HepG2 (cell line): ENCODE measurements around the gene PPP1R3F. TPM values are rescaled to one million over a fixed set of nuclear protein-coding genes. Genes with fewer than 3 reads are reported as not detected.
"Not testable (repeated sequence)": the region's sequence is repeated elsewhere in the genome, so short reads cannot be mapped to it uniquely, and the experiment has no call there.

ENCODE experiments used
- ATAC-seq: fragments of 200-7000 bp; cut with Tn5 transposase; 3 replicates; pipeline ENCODE4 v1.9.1; 2020; ENCODE audit warnings: mild to moderate bottlenecking, moderate library complexity
- BruUV-seq: library from RNA; stranded (reverse); fragments of 400-500 nt; replicated peaks from 2 replicates; lab custom pipeline; 2021; lab: Mats Ljungman, UMichigan
- CTCF ChIA-PET: fragments of 300-600 bp; formaldehyde crosslinking; extraction: SDS; loops from one replicate; lab custom pipeline; 2021; ENCODE audit warnings: low total read pairs, inconsistent platforms, low intra/inter-chr PET ratio; lab: Yijun Ruan, JAX
- POLR2A ChIA-PET: fragments of 350-600 bp; sonication (Branson Sonifier 250); formaldehyde crosslinking; loops from one replicate; lab custom pipeline; 2020; ENCODE audit warnings: antibody characterized with exemption, inconsistent platforms; lab: Yijun Ruan, JAX
- DNase-seq: peaks from one replicate; pipeline ENCODE4 v3.0.0-alpha.2; 2015; ENCODE audit warnings: low spot score
- FAIRE-seq: peaks from 3 replicates; lab custom pipeline; 2011; peaks lifted over from hg19 to GRCh38; lab: Jason Lieb, UNC
- H2AFZ ChIP-seq: one replicate; pipeline ENCODE4 v1.6.1; 2011; ENCODE audit warnings: low read length, inconsistent platforms
- H3K27ac ChIP-seq: fragments of 300-600 bp; 3 replicates; pipeline ENCODE4 v1.8.0; 2011; ENCODE audit warnings: mixed run types, mild to moderate bottlenecking, mixed read lengths, low read length, inconsistent platforms; ENCODE audit not compliant: insufficient read depth; ENCODE audit errors: extremely low read length
- H3K27me3 ChIP-seq, 2 experiments: fragments of 200-600 bp in 1 of 2; 2 replicates in 1 of 2; 3 replicates in 1 of 2; pipeline versions ENCODE4 v1.6.0 to v1.8.0; 2011; ENCODE audit warnings: low read length in 2 of 2, mild to moderate bottlenecking in 2 of 2, moderate library complexity in 2 of 2, inconsistent platforms in 1 of 2; ENCODE audit not compliant: insufficient read depth in 2 of 2, control insufficient read depth in 1 of 2
- H3K36me3 ChIP-seq, 2 experiments: fragments of 200-600 bp in 1 of 2; replicated peaks in 1 of 2; 2 replicates in 1 of 2; 3 replicates in 1 of 2; pipeline versions ENCODE4 v1.5.1 to v1.8.0; 2011; ENCODE audit warnings: low read length in 2 of 2, inconsistent platforms in 1 of 2; ENCODE audit not compliant: insufficient read depth in 2 of 2, control insufficient read depth in 1 of 2
- H3K4me1 ChIP-seq: 2 replicates; pipeline ENCODE4 v1.5.1; 2012; ENCODE audit warnings: low read length, inconsistent platforms; ENCODE audit not compliant: insufficient read depth
- H3K4me2 ChIP-seq: 2 replicates; pipeline ENCODE4 v1.6.0; 2011; ENCODE audit warnings: low read depth, low read length, inconsistent platforms
- H3K4me3 ChIP-seq, 3 experiments: fragments of 200-600 bp in 1 of 3; sonication (generic), shearing (Covaris generic) in 1 of 3; replicated peaks in 1 of 3; 2 replicates each; pipeline ENCODE4 v1.5.1; 2011 to 2016; ENCODE audit warnings: low read length in 3 of 3, inconsistent platforms in 2 of 3, low read depth in 2 of 3, mild to moderate bottlenecking in 2 of 3, control low read depth in 1 of 3, mixed read lengths in 1 of 3; ENCODE audit not compliant: insufficient read depth in 1 of 3
- H3K79me2 ChIP-seq: one replicate; pipeline ENCODE4 v1.6.1; 2011; ENCODE audit warnings: low read length, inconsistent platforms; ENCODE audit not compliant: insufficient read depth
- H3K9ac ChIP-seq: 2 replicates; pipeline ENCODE4 v1.6.0; 2011; ENCODE audit warnings: mild to moderate bottlenecking, low read depth, low read length, inconsistent platforms; ENCODE audit not compliant: insufficient read depth
- H3K9me3 ChIP-seq: 2 replicates; pipeline ENCODE4 v1.5.1; 2012; ENCODE audit warnings: mild to moderate bottlenecking, low read length
- H4K20me1 ChIP-seq: 2 replicates; pipeline ENCODE4 v1.6.0; 2011; ENCODE audit warnings: inconsistent platforms, mild to moderate bottlenecking, low read length, moderate library complexity; ENCODE audit not compliant: insufficient read depth
- POGZ ChIP-seq: sonication (generic); formaldehyde crosslinking; IDR thresholded peaks from 2 replicates; pipeline ENCODE4 v1.4.0; 2020; ENCODE audit warnings: mild to moderate bottlenecking, missing genetic modification reagents
- POLR2G ChIP-seq: fragments of 200-400 bp; formaldehyde crosslinking; IDR thresholded peaks from 2 replicates; pipeline ENCODE4 v1.6.1; 2018; ENCODE audit warnings: mild to moderate bottlenecking, low read depth, low read length, moderate library complexity
- TGIF2 ChIP-seq: IDR thresholded peaks from 2 replicates; pipeline ENCODE4 v1.6.1; 2016; ENCODE audit warnings: control low read depth, missing compliant biosample characterization
- ZNF143 ChIP-seq: sonication (generic); formaldehyde crosslinking; IDR thresholded peaks from 2 replicates; pipeline ENCODE4 v1.4.0; 2020; ENCODE audit warnings: missing genetic modification reagents
- ZNF260 ChIP-seq: sonication (generic); formaldehyde crosslinking; IDR thresholded peaks from 2 replicates; pipeline ENCODE4 v1.4.0; 2020; ENCODE audit warnings: missing genetic modification reagents, low read depth, mild to moderate bottlenecking, borderline replicate concordance
- ZNF574 ChIP-seq: sonication (generic); formaldehyde crosslinking; IDR thresholded peaks from 2 replicates; pipeline ENCODE4 v1.4.0; 2020; ENCODE audit warnings: missing genetic modification reagents
- WGBS: methylation state at CpG from one replicate; pipeline ENCODE4 v1.1.6; 2017; ENCODE audit warnings: low lambda C conversion rate; 5-methylcytosine and 5-hydroxymethylcytosine counted together
- in situ Hi-C: cut with HindIII; loops from 2 replicates; pipeline ENCODE4 v1.10.0; 2017; ENCODE audit warnings: low pct_unique_long_range_greater_than_20kb; ENCODE audit not compliant: extremely low pct_ligation_motif_present
- intact Hi-C: fragments of 100-400 bp; cut with micrococcal nuclease; formaldehyde crosslinking; loops from one replicate; pipeline ENCODE4 v1.10.0; 2022; ENCODE audit not compliant: unreplicated experiment
- polyA plus RNA-seq, 8 experiments: library from polyadenylated mRNA; depleted of rRNA in 3 of 8; stranded (reverse) in 7 of 8; unstranded in 1 of 8; fragments of >200 nt; fragmentation: Illumina TruSeq in 4 of 8; extraction: Trizol in 4 of 8; gene quantifications; 2 replicates each; pipeline versions ENCODE4 v1.2.1 to v1.2.3, GENCODE V29; 2011 to 2016; ENCODE audit warnings: low read depth in 4 of 8, missing spikeins in 1 of 8, mixed read lengths in 1 of 8; ENCODE audit not compliant: insufficient read depth in 1 of 8
- total RNA-seq, 5 experiments: library from RNA; depleted of rRNA; stranded (reverse); fragments of >200 nt; fragmentation: Illumina TruSeq; extraction: Trizol; gene quantifications; 2 replicates each; pipeline ENCODE4 v1.2.3, GENCODE V29; 2016; ENCODE audit warnings: low read depth in 1 of 5

PPP1R3F gene
- total and polyA plus RNA-seq, 2 of the 13 experiments (the other 11 are each of a cell fraction or from before 2014, with no cell fraction given) = 0.82 to 0.84 TPM

GRCh38 chrX:49303346-49303745 lies 33.8 kb downstream of the PPP1R3F start, which contains the start of gene GAGE10:
Gene GAGE10, plus strand, starts transcription at chrX:49303646. Its CDS starts 1,214 bp downstream, at chrX:49304860.
- BruUV-seq = no TSS peak
- POLR2A ChIA-PET = no interaction called here
- no peaks in the 10 kb centered on the region for H3K27me3 ChIP-seq

GRCh38 chrX:49307775-49308174 lies 38.2 kb downstream of the PPP1R3F start:
- H3K27me3 ChIP-seq, H3K4me2 ChIP-seq, BruUV-seq, H3K9me3 ChIP-seq, FAIRE-seq, DNase-seq, H3K4me3 ChIP-seq, H3K36me3 ChIP-seq, in situ Hi-C loops, H3K9ac ChIP-seq, intact Hi-C loops, H2AFZ ChIP-seq, H3K79me2 ChIP-seq, CTCF ChIA-PET, H4K20me1 ChIP-seq, H3K27ac ChIP-seq, H3K4me1 ChIP-seq, POLR2A ChIA-PET, ATAC-seq: not testable (repeated sequence)
- 11% methylated on average over 1 of the region's 2 CpGs for WGBS

More at GRCh38 chrX:49303346-49303745, 33.8 kb downstream of the PPP1R3F start, which contains the start of gene GAGE10:
- Histone ChIP-seq H3K4me3 (no peak within 1 kb of the TSS), H3K4me2 (no peak within 1 kb of the TSS), H3K9me3 (no peaks in the 10 kb centered on the region), H3K79me2 (no peaks in the 10 kb centered on the region), H3K4me1 (no peaks in the 10 kb centered on the region), H3K9ac (no peak within 1 kb of the TSS), H3K36me3 (no peaks in the 10 kb centered on the region), H4K20me1 (no peaks in the 10 kb centered on the region), H3K27ac (no peak within 1 kb of the TSS), H2AFZ (no peak within 1 kb of the TSS)
- ATAC-seq (no peak), FAIRE-seq (no peak), DNase-seq (no peak)
- 24% methylated on average over 6 of the region's 15 CpGs for WGBS
- intact Hi-C loops (no loop called here), in situ Hi-C loops (no loop called here)
- no peak for TF ChIP-seq POLR2G
- TF ChIP-seq TGIF2 (CRISPR knock-in tag) = no peak
- TF ChIP-seq POGZ (CRISPR knock-in tag) = no peak
- no peak for TF ChIP-seq ZNF260 (CRISPR knock-in tag)
- TF ChIP-seq ZNF574 (CRISPR knock-in tag) = no peak
- no peak for TF ChIP-seq ZNF143 (CRISPR knock-in tag)
- CTCF ChIA-PET = no interaction called here
